GM19193 (cell line): ENCODE results near the gene CLDN16.

Experiments
- POLR2A ChIP-seq: IDR thresholded peaks from 4 replicates; pipeline ENCODE4 v1.6.1; 2011; ENCODE audit not compliant: insufficient read depth, insufficient read length; ENCODE audit errors: extremely low read depth

Gene CLDN16

DNA sequence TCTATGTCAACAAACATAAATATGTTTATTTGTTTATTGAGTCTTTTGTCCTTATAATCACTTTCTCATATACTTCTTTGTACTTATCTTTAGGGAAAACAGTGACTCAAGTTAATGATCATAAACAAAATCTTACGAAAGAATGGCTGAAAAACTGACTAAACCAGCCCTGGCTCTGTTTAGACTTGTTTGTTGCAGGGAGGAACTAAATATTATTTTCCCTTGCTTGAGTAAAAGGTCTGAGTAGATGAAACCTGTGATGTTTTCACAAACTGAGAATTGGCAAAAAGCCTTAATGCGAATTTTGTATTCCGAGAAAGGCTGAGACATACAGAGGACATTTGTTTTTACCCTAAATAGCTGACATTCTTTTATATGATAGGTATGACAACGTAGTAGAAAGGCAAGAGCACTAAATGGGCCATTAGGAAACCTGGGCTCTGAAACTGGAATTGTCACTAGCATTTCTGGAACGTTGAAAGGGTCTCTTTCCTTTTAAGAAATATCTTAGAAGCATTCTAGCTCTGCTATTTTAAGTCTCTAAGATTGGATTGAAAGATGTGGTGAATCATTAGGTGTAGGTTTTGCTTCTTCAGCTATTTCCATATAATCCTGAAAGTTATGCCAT lies 18.2 kb upstream of the CLDN16 start:
- TF ChIP-seq POLR2A: no peak

GRCh38 chr3:190370369-190370768 lies 17.6 kb upstream of the CLDN16 start:
- TF ChIP-seq POLR2A: no peak

DNA sequence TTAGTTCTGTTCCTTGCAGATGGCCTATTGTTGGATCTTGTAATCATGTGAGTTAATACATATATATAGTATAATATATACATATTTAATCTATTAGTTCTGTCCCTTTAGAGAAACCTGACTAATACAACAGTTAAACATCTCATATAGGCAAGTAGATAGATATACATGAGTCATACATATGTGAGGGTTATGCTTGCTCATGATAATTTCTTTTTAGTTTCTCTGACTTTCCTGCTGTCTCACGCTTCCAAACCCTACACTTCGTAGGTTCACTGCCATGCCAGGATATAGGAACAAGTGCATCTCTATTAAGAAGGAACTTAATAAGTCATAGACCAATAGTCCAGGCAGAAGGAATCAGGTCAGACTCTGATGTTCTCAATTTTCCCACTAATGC lies 16.8 kb upstream of the CLDN16 start:
- TF ChIP-seq POLR2A: no peak

DNA sequence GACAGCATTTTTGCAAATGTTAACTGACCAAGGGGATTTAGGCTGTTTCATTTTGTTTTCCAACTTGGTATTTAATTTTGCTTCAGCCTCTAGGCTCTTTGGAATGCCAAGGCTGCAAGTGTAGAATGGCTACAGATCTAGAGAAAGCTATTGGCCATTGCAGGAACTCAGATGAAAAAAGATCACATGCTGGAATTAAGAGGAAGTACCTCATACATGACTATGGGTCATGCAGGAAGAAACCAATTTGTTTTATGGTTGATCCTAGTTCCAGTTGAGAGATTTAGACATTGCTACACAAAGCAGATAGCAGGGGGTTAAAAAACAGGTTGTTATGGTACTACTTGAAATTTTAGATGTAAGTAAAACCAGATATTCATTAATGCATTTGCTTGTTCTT lies 12.7 kb upstream of the CLDN16 start:
- TF ChIP-seq POLR2A: no peak

DNA sequence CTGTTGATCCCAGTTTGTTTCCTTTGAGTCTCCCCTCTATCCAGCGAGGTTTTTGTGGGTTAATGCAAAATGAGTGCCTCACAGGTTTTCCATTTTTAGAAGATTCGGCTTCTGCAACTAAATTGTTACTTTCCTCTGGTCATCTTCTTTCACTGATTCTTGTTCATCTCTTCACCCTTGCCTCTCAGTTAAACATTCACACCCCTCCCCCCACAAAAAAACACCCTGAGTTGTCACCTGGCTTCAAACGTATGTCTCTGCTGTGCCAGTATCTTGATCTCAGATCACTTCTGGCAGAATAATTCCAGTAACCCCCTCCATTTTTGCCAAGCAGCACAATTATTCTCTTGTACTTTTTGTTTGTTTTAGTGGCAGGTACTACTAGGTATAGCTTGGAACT lies 12.3 kb upstream of the CLDN16 start:
- TF ChIP-seq POLR2A: no peak

DNA sequence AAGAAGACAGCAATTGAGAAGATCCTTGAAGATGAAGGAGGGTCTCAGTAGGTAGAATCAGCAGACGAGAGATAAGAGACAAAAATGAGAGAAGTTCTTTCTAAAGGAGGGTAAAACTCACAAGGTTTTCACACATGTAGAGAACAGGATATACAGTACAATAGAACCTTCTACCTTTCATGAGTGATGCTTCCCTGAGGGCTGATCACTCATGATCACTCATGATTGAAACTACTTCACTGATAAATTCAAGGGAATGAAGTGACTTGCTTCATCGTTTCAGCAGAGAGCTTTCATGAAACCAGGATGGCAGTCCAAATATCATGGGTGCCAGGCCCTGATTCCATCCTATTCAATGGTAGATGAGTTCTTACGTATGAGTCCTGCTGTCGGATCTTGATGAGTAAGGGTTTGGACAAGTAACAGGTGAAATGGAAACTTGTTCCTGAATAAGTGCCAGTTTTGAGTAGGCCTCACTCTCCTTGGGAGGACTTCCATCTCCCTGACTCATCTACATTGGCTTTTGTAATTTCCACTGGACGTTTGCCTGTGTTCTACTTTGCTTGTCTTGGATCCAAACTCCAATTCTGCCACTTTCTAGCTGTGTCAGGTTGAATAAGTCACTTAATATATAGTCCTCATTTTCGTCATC lies 9.6 kb upstream of the CLDN16 start:
- no peak for TF ChIP-seq POLR2A

DNA sequence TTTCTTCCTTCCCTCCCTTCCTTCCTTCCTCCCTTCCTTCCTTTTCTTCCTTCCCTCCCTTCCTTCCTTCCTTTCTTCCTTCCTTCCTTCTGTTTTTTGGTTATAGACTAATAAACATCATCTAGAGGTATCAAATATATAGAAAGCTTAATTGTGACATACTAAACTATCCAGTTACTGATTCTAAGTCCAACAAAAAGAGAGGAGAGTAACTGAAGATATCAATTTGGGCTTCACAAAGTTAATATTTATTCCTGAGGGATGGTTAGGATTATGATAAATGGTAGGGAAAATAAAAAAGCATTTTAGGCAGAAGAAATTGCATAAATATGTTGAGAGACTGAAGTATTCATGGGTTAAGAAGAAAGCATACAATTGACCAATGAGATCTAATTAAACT lies 7.8 kb upstream of the CLDN16 start:
- TF ChIP-seq POLR2A: no peak

DNA sequence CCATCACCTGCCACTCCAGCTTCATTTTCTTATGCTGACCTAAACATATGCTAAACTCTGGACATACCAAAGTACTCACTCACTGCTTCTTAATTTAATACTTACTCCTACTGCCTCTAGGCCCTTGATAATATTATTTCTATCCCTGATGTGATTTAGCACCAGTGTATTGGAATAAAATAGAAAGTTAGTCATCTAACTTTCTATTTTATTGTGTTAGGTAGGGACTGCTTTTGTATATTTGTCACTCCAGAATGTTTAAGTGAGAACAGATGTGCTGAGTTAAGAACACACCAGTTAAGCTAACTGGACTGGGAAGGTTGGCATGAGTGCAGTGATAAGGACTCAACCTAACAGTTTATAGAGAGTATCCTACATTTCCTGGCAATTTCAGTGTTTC lies 6.5 kb upstream of the CLDN16 start:
- no peak for TF ChIP-seq POLR2A

DNA sequence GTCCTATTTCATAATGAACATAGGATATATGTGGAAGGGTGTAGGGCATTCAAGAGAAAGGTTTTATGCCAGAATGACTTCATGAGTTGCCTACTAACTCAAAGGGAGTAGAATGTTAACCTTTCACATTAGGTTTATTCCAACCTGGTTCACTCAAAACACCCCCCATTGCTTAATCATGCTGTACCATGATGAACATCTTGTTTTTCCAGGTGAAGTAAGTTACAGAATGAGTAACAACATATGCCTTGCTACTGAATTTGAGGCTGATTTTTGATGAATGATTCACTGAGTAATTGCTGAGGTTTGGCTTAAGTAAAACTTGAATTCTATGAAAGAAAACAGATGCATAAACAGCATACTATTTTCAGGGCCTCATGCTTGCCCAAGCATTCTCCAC lies 5.9 kb upstream of the CLDN16 start:
- no peak for TF ChIP-seq POLR2A

GRCh38 chr3:190384309-190384756 lies 3.6 kb upstream of the CLDN16 start:
- TF ChIP-seq POLR2A: no peak

GRCh38 chr3:190385731-190386688 lies 2.0 kb upstream of the CLDN16 start:
- no peak for TF ChIP-seq POLR2A

- TF ChIP-seq POLR2A: no peak
Observed at GRCh38 chr3:190388703-190389102, 740 bp downstream of the CLDN16 start.

DNA sequence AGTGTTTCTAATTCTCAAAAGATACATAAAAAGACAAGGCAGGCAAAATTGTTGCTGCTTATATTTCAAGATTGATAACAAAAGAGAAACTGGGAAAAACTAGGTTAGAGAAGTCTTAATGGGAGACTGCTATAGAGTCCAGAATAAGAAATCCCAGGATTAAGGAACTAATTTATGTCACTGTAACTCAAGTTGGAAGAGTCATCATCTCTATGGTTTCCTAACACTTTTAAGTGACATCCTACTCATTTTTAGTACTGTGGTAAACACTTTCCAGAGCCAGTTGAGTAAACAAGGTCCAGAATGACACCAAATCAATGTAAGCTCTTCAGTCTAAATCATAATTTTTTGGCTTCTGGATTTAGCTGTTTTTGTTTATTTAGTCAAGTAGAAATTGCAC lies 8.0 kb downstream of the CLDN16 start:
- TF ChIP-seq POLR2A: no peak

GRCh38 chr3:190397889-190398288 lies 9.9 kb downstream of the CLDN16 start:
- TF ChIP-seq POLR2A: no peak

GRCh38 chr3:190399677-190400076 lies 11.7 kb downstream of the CLDN16 start:
- no peak for TF ChIP-seq POLR2A
